GM12878 (cell line): Measurements from ENCODE around the gene CRYGD.

Experiments used
- JUND ChIP-seq: IDR thresholded peaks from 2 replicates; pipeline ENCODE4 v1.6.1; 2012; ENCODE audit warnings: low read depth, mild to moderate bottlenecking, low read length, improper control_type of control experiment, moderate library complexity
- LARP7 ChIP-seq: fragments of 450-650 bp; IDR thresholded peaks from 2 replicates; pipeline ENCODE4 v1.6.1; 2017; ENCODE audit warnings: mild to moderate bottlenecking
- NFIC ChIP-seq: IDR thresholded peaks from 2 replicates; pipeline ENCODE4 v1.6.1; 2012; ENCODE audit warnings: low read depth, mild to moderate bottlenecking, inconsistent platforms, low read length, moderate library complexity
- SIN3A ChIP-seq: IDR thresholded peaks from 2 replicates; pipeline ENCODE4 v1.6.1; 2012; ENCODE audit warnings: low read depth, low read length, improper control_type of control experiment
- SREBF2 ChIP-seq: IDR thresholded peaks from 2 replicates; pipeline ENCODE4 v1.6.1; 2012; ENCODE audit warnings: mild to moderate bottlenecking, low read length
- SUPT20H ChIP-seq: IDR thresholded peaks from 2 replicates; pipeline ENCODE4 v1.6.1; 2011; ENCODE audit warnings: low read depth, mild to moderate bottlenecking, low read length, moderate library complexity, borderline replicate concordance; ENCODE audit not compliant: control insufficient read depth
- TBL1XR1 ChIP-seq: IDR thresholded peaks from 2 replicates; pipeline ENCODE4 v1.6.1; 2012; ENCODE audit warnings: low read depth, low read length, improper control_type of control experiment

DNA sequence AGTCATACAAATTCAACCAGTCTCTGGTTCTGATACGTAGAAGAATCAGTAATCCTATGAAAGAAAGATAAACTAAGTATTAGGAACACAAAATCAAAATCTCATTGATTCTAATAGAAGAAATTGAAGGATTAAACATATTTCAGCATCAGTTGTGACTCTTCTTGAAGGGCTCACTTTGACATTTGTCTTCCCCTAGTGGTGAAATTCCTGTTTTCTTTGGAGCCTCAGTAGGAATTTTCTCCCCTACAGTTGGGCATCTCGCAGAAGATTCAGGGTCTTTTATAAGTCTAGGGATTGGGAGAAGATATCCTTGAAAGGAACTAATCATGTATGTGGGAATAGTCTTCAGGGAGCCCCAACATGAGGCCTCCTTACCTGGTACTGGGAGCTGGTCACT, 24.5 kb upstream of the CRYGD start:
- TF ChIP-seq SREBF2, result no peak
- TF ChIP-seq SIN3A, result no peak
- TF ChIP-seq SUPT20H, result no peak
- no peak for TF ChIP-seq NFIC
- TF ChIP-seq LARP7, result no peak
- no peak for TF ChIP-seq TBL1XR1
- TF ChIP-seq JUND, result no peak
